B cell (primary cell): ENCODE measurements around the gene SS18L1. TPM values are rescaled to one million over a fixed set of nuclear protein-coding genes. Genes with fewer than 3 reads are reported as not detected.

Experiments used
- ATAC-seq: fragments of 200-7000 bp; cut with Tn5 transposase; one replicate; pipeline ENCODE4 v1.10.0; 2021; ENCODE audit warnings: low read depth, mild to moderate bottlenecking, moderate number of reproducible peaks, moderate library complexity
- CTCF ChIA-PET: fragments of 350-600 bp; sonication (Branson Sonifier 250); formaldehyde crosslinking; loops from one replicate; lab custom pipeline; 2021; ENCODE audit warnings: antibody characterized with exemption, inconsistent platforms; lab: Charles Lee
- POLR2A ChIA-PET: fragments of 350-600 bp; sonication (Branson Sonifier 250); formaldehyde crosslinking; loops from one replicate; lab custom pipeline; 2021; ENCODE audit warnings: antibody characterized with exemption; lab: Charles Lee
- DNase-seq: peaks from one replicate; pipeline ENCODE4 v3.0.0; 2013
- H2AFZ ChIP-seq: 2 replicates; pipeline ENCODE4 v1.6.1; 2012; ENCODE audit warnings: mild to moderate bottlenecking, low read depth, low read length; ENCODE audit not compliant: insufficient read depth, poor library complexity, severe bottlenecking
- H3K27ac ChIP-seq, 2 donors: 1 replicate in 1 of 2; 2 replicates in 1 of 2; pipeline ENCODE4 v1.5.1; 2012 to 2013; ENCODE audit warnings: low read length in 2 of 2, mild to moderate bottlenecking in 2 of 2, moderate library complexity in 1 of 2
- H3K27me3 ChIP-seq, 4 experiments: fragments of 200-600 bp in 1 of 4; sonication (generic) in 1 of 4; replicated peaks in 1 of 4; 1 replicate in 2 of 4; 2 replicates in 2 of 4; pipeline versions ENCODE4 v1.6.1 to v1.7.0; 2013 to 2016; ENCODE audit warnings: low read length in 3 of 4, mild to moderate bottlenecking in 2 of 4, mixed read lengths in 1 of 4, moderate library complexity in 1 of 4; ENCODE audit not compliant: insufficient read depth in 4 of 4, control insufficient read depth in 3 of 4; ENCODE audit errors: control extremely low read depth in 1 of 4
- H3K36me3 ChIP-seq, 2 experiments: replicated peaks in 1 of 2; 1 replicate in 1 of 2; 2 replicates in 1 of 2; pipeline versions ENCODE4 v1.6.1 to v1.7.1; 2013; ENCODE audit warnings: low read length in 1 of 2; ENCODE audit not compliant: insufficient read depth in 2 of 2, control insufficient read depth in 1 of 2; ENCODE audit errors: control extremely low read depth in 1 of 2, extremely low read depth in 1 of 2
- H3K4me1 ChIP-seq, 2 donors: fragments of 200-600 bp in 1 of 2; sonication (generic) in 1 of 2; 1 replicate in 1 of 2; 2 replicates in 1 of 2; pipeline versions ENCODE4 v1.5.1 to v1.6.1; 2013 to 2017; ENCODE audit warnings: low read length in 2 of 2; ENCODE audit not compliant: control insufficient read depth in 2 of 2, insufficient read depth in 2 of 2
- H3K4me2 ChIP-seq: replicated peaks from 2 replicates; pipeline ENCODE3; 2012; ENCODE audit warnings: mild to moderate bottlenecking, low read depth, low read length; ENCODE audit not compliant: poor library complexity, severe bottlenecking
- H3K4me3 ChIP-seq, 5 experiments: fragments of 200-600 bp in 1 of 5; sonication (generic) in 1 of 5; 1 replicate in 3 of 5; 2 replicates in 2 of 5; pipeline versions ENCODE4 v1.5.1 to v1.7.0; 2011 to 2016; ENCODE audit warnings: low read length in 4 of 5, mild to moderate bottlenecking in 4 of 5, low read depth in 2 of 5, control low read depth in 1 of 5, moderate library complexity in 1 of 5; ENCODE audit not compliant: insufficient read depth in 1 of 5; ENCODE audit errors: control extremely low read depth in 1 of 5, extremely low read depth in 1 of 5
- H3K79me2 ChIP-seq: fragments of 200-600 bp; sonication (generic); one replicate; pipeline ENCODE4 v1.6.0; 2016; ENCODE audit warnings: low read length; ENCODE audit not compliant: control insufficient read depth, insufficient read depth
- H3K9ac ChIP-seq: fragments of 200-600 bp; sonication (generic); 2 replicates; pipeline ENCODE4 v1.6.1; 2017; ENCODE audit warnings: mild to moderate bottlenecking, low read length, moderate library complexity
- H3K9me3 ChIP-seq, 3 donors: one replicate each; pipeline versions ENCODE4 v1.6.1 to v1.7.1; 2013; ENCODE audit warnings: low read length in 2 of 3; ENCODE audit not compliant: control insufficient read depth in 2 of 3, insufficient read depth in 1 of 3; ENCODE audit errors: control extremely low read depth in 1 of 3
- H4K20me1 ChIP-seq: 2 replicates; pipeline ENCODE4 v1.6.0; 2012; ENCODE audit warnings: mild to moderate bottlenecking, low read length; ENCODE audit not compliant: insufficient read depth, control insufficient read depth, poor library complexity, severe bottlenecking
- H3K27ac Mint-ChIP-seq: one replicate; pipeline ENCODE4 v1.8.0; 2021; ENCODE audit warnings: mixed read lengths
- H3K27me3 Mint-ChIP-seq: one replicate; pipeline ENCODE4 v1.8.0; 2021; ENCODE audit warnings: mixed read lengths
- H3K4me1 Mint-ChIP-seq: one replicate; pipeline ENCODE4 v1.8.0; 2021; ENCODE audit warnings: mixed read lengths
- H3K4me3 Mint-ChIP-seq: one replicate; pipeline ENCODE4 v1.8.0; 2021; ENCODE audit warnings: mixed read lengths
- H3K9me3 Mint-ChIP-seq: one replicate; pipeline ENCODE4 v1.8.0; 2022; ENCODE audit warnings: mixed read lengths; ENCODE audit not compliant: insufficient read depth
- EZH2 ChIP-seq: IDR thresholded peaks from 2 replicates; pipeline ENCODE4 v1.6.1; 2012; ENCODE audit warnings: borderline replicate concordance, low read depth, mild to moderate bottlenecking, moderate library complexity, low read length; ENCODE audit not compliant: insufficient read depth, poor library complexity, severe bottlenecking
- WGBS: methylation state at CpG from one replicate; pipeline ENCODE4 v1.1.5; 2013; ENCODE audit warnings: missing lambda C conversion rate; ENCODE audit not compliant: insufficient coverage; 5-methylcytosine and 5-hydroxymethylcytosine counted together
- intact Hi-C: fragments of 100-400 bp; cut with micrococcal nuclease; formaldehyde crosslinking; loops from one replicate; pipeline ENCODE4 v1.10.0; 2022
- polyA plus RNA-seq: library from polyadenylated mRNA; depleted of rRNA; stranded (reverse); fragments of >200 nt; gene quantifications from 2 replicates; pipeline ENCODE4 v1.2.3, GENCODE V29; 2012
- total RNA-seq, 2 donors: library from RNA; stranded (reverse); fragments of 120-200 nt in 1 of 2; gene quantifications; 1 replicate in 1 of 2; 2 replicates in 1 of 2; pipeline versions ENCODE4 v1.2.3 to v1.2.4, GENCODE V29; 2013 to 2022
- TF ChIP-seq, protein P1 (sequence below): fragments of 200-600 bp; IDR thresholded peaks from one replicate; pipeline ENCODE4 v1.8.0; 2022; ENCODE audit warnings: antibody characterized with exemption, mild to moderate bottlenecking

SS18L1 gene
- total and polyA plus RNA-seq, 2 donors (not counting 1 experiment from before 2014, with no cell fraction given): 15.4 to 20.7 TPM

DNA sequence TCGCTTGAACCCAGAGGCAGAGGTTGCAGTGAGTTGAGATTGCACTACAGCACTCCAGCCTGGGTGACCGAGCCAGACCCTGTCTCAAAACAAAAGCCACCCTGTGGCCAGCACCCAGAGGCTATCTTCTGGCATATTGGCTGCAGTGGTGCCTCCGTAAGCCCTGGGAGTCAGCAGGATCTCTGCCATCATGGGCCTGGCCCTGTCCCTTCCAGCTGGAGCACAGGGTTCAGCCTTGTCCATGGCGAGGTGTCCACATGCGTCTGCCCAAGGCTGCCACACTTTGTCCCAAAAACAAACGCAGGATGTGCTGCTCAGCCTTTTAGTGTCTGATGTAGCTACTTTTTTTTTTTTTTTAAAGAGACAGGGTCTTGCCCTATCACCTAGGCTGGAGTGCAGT, 23.9 kb downstream of the SS18L1 start:
- H3K27me3 Mint-ChIP-seq: no peaks in the 10 kb centered on the region
- no peak overlapping the region for H3K27ac Mint-ChIP-seq
- no peak overlapping the region for H3K9ac ChIP-seq
- TF ChIP-seq, protein P1, sequence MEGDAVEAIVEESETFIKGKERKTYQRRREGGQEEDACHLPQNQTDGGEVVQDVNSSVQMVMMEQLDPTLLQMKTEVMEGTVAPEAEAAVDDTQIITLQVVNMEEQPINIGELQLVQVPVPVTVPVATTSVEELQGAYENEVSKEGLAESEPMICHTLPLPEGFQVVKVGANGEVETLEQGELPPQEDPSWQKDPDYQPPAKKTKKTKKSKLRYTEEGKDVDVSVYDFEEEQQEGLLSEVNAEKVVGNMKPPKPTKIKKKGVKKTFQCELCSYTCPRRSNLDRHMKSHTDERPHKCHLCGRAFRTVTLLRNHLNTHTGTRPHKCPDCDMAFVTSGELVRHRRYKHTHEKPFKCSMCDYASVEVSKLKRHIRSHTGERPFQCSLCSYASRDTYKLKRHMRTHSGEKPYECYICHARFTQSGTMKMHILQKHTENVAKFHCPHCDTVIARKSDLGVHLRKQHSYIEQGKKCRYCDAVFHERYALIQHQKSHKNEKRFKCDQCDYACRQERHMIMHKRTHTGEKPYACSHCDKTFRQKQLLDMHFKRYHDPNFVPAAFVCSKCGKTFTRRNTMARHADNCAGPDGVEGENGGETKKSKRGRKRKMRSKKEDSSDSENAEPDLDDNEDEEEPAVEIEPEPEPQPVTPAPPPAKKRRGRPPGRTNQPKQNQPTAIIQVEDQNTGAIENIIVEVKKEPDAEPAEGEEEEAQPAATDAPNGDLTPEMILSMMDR: no peak
- no peak for TF ChIP-seq EZH2
- H3K4me3 Mint-ChIP-seq: no peak overlapping the region
- POLR2A ChIA-PET: no interaction called here
- DNase-seq: no peak
- no peak for ATAC-seq
- H2AFZ ChIP-seq: no peak overlapping the region
- H3K9me3 Mint-ChIP-seq: no peaks in the 10 kb centered on the region
- H3K79me2 ChIP-seq: no peaks in the 10 kb centered on the region
- peaks cover 0 to 19% of the 10 kb centered on the region in 2 experiments for H3K36me3 ChIP-seq
- H3K27me3 ChIP-seq: no peaks in the 10 kb centered on the region
- H3K4me1 ChIP-seq: no peaks in the 10 kb centered on the region
- no peak overlapping the region for H3K27ac ChIP-seq
- WGBS: 98% methylated on average over 6 of the region's 6 CpGs
- intact Hi-C loops: no loop called here
- CTCF ChIA-PET: interaction anchor here (0.6 kb wide), 1 partner anchor 14 kb away, joined by 3 read pairs; no protein-coding TSS in a partner anchor
- H3K4me2 ChIP-seq: no peak overlapping the region
- no peaks in the 10 kb centered on the region for H4K20me1 ChIP-seq
- H3K9me3 ChIP-seq: no peaks in the 10 kb centered on the region
- H3K4me3 ChIP-seq: no peak overlapping the region
- no peaks in the 10 kb centered on the region for H3K4me1 Mint-ChIP-seq

DNA sequence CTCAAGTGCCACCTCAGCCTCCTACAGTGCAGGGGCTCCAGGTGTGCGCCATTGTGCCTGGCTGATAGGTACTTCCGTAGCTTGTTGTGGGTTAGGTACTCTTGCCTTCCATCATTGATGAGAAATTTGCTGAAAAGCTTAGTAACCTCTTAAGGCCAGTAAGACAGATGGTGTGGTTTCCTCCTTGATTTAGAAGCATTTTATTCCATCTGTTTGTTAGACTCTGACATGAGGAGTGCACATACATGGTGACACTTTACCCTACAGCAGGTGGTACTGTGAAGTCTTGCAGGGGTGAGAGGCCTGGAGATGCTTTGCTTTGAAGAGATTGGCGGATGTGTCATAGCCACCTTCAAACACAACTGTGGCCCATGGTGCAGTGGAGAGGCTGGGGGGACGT, 24.5 kb downstream of the SS18L1 start:
- no peak for TF ChIP-seq EZH2
- TF ChIP-seq, protein P1: no peak
- no peaks in the 10 kb centered on the region for H3K27me3 Mint-ChIP-seq
- Histone ChIP-seq H3K9ac (no peak overlapping the region), H3K4me1 (no peaks in the 10 kb centered on the region), H3K79me2 (no peaks in the 10 kb centered on the region), H2AFZ (no peak overlapping the region), H3K4me2 (no peak overlapping the region), H3K27ac (no peak overlapping the region), H3K4me3 (no peak overlapping the region), H3K36me3 (peaks cover 0 to 14% of the 10 kb centered on the region in 2 experiments), H4K20me1 (no peaks in the 10 kb centered on the region), H3K27me3 (no peaks in the 10 kb centered on the region), H3K9me3 (no peaks in the 10 kb centered on the region)
- POLR2A ChIA-PET: no interaction called here
- intact Hi-C loops: no loop called here
- DNase-seq: no peak
- H3K27ac Mint-ChIP-seq: no peak overlapping the region
- H3K4me1 Mint-ChIP-seq: no peaks in the 10 kb centered on the region
- H3K9me3 Mint-ChIP-seq: no peaks in the 10 kb centered on the region
- ATAC-seq: no peak
- CTCF ChIA-PET: no interaction called here
- no peak overlapping the region for H3K4me3 Mint-ChIP-seq
- WGBS: 100% methylated on average over 3 of the region's 4 CpGs
